ENCODE measurements around the gene PGAM5.
A peak's percentile ranks its signal among the peaks of the same experiment; 100 is the strongest.
"Not testable (repeated sequence)": the region's sequence is repeated elsewhere in the genome, so short reads cannot be mapped to it uniquely, and the experiment has no call there.

PGAM5 gene

DNA sequence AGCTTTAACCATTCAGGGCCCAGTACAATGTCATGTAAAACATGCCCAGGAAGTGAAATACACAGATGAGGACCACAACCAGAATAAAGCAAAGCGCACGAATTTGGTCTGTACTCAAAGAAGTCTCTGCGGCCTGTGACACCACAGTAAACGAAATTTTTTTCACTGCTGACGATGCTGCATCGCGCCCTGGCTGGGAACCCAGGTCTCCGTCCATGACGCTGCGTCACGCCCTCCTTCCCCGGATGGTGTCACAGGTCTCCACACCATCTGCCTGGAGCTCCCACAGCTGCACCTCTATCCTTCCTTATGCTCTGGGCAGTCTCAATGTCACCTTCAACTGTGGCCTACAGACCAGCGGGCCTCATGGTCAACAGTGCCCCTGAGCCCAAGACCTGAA lies 33.2 kb downstream of the PGAM5 start:
- peaks cover 80% of the 10 kb centered on the region for H3K36me3 Mint-ChIP-seq
- ATAC-seq, result no peak
- no peak overlapping the region for H3K27ac Mint-ChIP-seq
- H3K4me3 Mint-ChIP-seq, result no peak overlapping the region
- peaks cover 4% of the 10 kb centered on the region for H3K9me3 Mint-ChIP-seq
- H3K4me1 Mint-ChIP-seq, result peaks cover 19% of the 10 kb centered on the region
- no peaks in the 10 kb centered on the region for H3K27me3 Mint-ChIP-seq

GRCh38 chr12:132746613-132747012 lies 36.0 kb downstream of the PGAM5 start:
- peaks cover 4% of the 10 kb centered on the region for H3K9me3 Mint-ChIP-seq
- ATAC-seq, result no peak
- H3K4me3 Mint-ChIP-seq, result no peak overlapping the region
- no peaks in the 10 kb centered on the region for H3K27me3 Mint-ChIP-seq
- H3K4me1 Mint-ChIP-seq, result peaks cover 19% of the 10 kb centered on the region
- no peak overlapping the region for H3K27ac Mint-ChIP-seq
- peaks cover 61% of the 10 kb centered on the region for H3K36me3 Mint-ChIP-seq

DNA sequence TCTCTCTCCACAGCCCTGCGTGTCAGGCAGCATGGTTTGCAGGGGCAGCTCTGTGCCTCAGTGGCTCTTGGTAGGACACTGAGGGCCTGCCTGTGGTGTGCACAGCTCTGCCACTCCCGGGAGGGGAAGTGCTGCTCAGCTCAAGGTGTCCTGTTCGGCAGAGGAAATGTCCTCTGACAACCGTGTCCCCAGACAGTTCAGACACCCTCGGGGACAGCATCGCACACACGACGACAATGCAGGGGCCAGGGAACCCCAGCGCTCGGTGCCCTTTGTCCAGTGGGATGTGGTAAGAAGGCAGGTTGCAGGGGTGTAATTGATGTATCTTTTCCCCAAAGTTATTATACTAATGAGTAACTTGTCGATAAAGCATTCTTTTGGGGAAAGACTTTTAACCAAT lies 36.8 kb downstream of the PGAM5 start:
- H3K4me1 Mint-ChIP-seq, result peaks cover 13% of the 10 kb centered on the region
- peaks cover 4% of the 10 kb centered on the region for H3K9me3 Mint-ChIP-seq
- H3K4me3 Mint-ChIP-seq, result no peak overlapping the region
- H3K27me3 Mint-ChIP-seq, result no peaks in the 10 kb centered on the region
- no peak overlapping the region for H3K27ac Mint-ChIP-seq
- peaks cover 55% of the 10 kb centered on the region for H3K36me3 Mint-ChIP-seq
- ATAC-seq, result no peak

- no peaks in the 10 kb centered on the region for H3K27me3 Mint-ChIP-seq
- no peaks in the 10 kb centered on the region for H3K9me3 Mint-ChIP-seq
- peaks cover 8% of the 10 kb centered on the region for H3K4me1 Mint-ChIP-seq
- H3K36me3 Mint-ChIP-seq, result peaks cover 54% of the 10 kb centered on the region
- ATAC-seq, result no peak
- H3K4me3 Mint-ChIP-seq, result no peak overlapping the region
- H3K27ac Mint-ChIP-seq, result no peak overlapping the region
Measured at GRCh38 chr12:132747896-132748295, 37.3 kb downstream of the PGAM5 start.

DNA sequence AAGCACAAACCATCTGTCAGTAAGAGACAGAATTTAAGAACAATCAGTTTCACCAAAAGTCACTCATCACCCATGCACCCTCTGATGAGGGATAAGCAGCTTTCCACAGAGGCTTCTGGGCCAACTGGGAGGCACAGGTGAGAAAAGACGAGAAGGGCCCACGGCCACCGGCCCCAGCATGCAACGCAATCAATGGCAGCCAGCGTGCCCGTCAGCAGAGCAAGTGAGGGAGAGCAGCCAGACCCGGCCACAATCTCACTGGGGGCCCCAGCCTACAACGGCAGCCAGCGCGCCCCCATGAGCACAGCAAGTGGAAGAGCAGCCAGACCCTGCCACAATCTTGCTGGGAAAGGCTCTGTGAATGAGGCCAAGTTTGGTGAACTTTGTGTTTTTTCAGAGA lies 37.7 kb downstream of the PGAM5 start:
- Mint-ChIP-seq H3K4me1 (peaks cover 7% of the 10 kb centered on the region), H3K27ac (no peak overlapping the region), H3K9me3 (no peaks in the 10 kb centered on the region), H3K4me3 (no peak overlapping the region), H3K36me3 (peaks cover 51% of the 10 kb centered on the region), H3K27me3 (no peaks in the 10 kb centered on the region)
- no peak for ATAC-seq

DNA sequence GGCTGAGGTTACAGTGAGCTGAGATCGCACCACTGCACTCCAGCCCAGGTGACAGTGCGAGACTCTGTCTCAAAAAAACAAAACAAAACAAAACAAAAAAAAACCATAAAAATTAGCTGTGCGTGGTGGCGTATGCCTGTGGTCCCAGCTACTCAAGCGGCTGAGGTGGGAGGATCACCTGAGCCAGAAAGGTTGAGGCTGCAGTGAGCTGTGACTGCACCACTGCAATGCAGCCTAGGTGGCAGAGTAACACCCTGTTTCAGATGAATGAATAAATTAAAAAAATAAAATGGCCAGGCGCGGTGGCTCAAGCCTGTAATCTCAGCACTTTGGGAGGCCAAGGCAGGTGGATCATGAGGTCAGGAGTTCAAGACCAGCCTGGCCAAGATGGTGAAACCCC lies 43.0 kb downstream of the PGAM5 start:
- not testable (repeated sequence) for ATAC-seq, H3K4me1 Mint-ChIP-seq, H3K9me3 Mint-ChIP-seq, H3K27me3 Mint-ChIP-seq, H3K27ac Mint-ChIP-seq, H3K4me3 Mint-ChIP-seq
- peaks cover 27% of the 10 kb centered on the region for H3K36me3 Mint-ChIP-seq

- no peak for ATAC-seq
- Mint-ChIP-seq H3K27ac (no peak overlapping the region), H3K4me3 (no peak overlapping the region), H3K9me3 (no peaks in the 10 kb centered on the region), H3K4me1 (peaks cover 10% of the 10 kb centered on the region), H3K27me3 (no peaks in the 10 kb centered on the region), H3K36me3 (peaks cover 27% of the 10 kb centered on the region)
Measured at GRCh38 chr12:132754160-132754932, 43.7 kb downstream of the PGAM5 start.

DNA sequence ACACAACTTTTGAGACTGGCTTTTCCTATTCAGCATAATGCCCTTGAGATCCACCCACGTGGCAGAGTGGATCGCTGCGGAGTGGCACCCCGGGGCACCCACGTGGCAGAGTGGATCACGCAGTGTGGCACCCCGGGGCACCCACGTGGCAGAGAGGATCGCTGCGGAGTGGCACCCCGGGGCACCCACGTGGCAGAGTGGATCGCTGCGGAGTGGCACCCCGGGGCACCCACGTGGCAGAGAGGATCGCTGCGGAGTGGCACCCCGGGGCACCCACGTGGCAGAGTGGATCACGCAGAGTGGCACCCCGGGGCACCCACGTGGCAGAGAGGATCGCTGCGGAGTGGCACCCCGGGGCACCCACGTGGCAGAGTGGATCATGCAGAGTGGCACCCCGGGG lies 48.2 kb downstream of the PGAM5 start:
- not testable (repeated sequence) for H3K4me3 Mint-ChIP-seq, H3K27me3 Mint-ChIP-seq, H3K27ac Mint-ChIP-seq, H3K9me3 Mint-ChIP-seq, ATAC-seq
- H3K36me3 Mint-ChIP-seq, result peaks cover 27% of the 10 kb centered on the region
- peaks cover 36% of the 10 kb centered on the region for H3K4me1 Mint-ChIP-seq

DNA sequence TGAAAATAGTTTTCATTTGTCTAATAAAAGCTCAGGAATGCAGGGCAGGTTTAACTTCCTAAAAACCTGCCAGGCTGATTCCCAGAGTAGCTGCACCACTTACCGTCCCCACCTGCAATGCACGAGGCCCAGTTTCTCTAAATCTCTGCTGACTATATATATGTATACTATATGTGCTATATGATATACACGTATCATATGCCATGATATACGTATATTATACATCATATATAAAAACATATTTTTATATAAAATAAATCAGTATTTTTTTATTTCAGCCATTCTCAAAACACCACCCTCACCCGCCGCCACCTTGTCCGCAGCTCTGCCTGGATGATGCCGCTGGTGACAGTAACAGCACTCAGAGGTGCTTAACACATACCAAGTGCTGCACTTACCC lies 48.7 kb downstream of the PGAM5 start:
- H3K27me3 Mint-ChIP-seq, result no peaks in the 10 kb centered on the region
- H3K9me3 Mint-ChIP-seq, result no peaks in the 10 kb centered on the region
- peaks cover 25% of the 10 kb centered on the region for H3K36me3 Mint-ChIP-seq
- H3K4me1 Mint-ChIP-seq, result peaks cover 42% of the 10 kb centered on the region
- H3K27ac Mint-ChIP-seq, result no peak overlapping the region
- peak overlapping the region; percentile 95 for H3K4me3 Mint-ChIP-seq
- ATAC-seq, result no peak

GRCh38 chr12:132761032-132761920 lies 50.6 kb downstream of the PGAM5 start, which contains the start of gene ANKLE2:
ANKLE2 (minus strand) TSS chr12:132761832; CDS start chr12:132761798, 34 bp downstream.
- peak within 1 kb of the TSS; percentile 95 for H3K4me3 Mint-ChIP-seq
- no peaks in the 10 kb centered on the region for H3K27me3 Mint-ChIP-seq
- H3K27ac Mint-ChIP-seq, result peak within 1 kb of the TSS; percentile 95
- H3K4me1 Mint-ChIP-seq, result peaks cover 46% of the 10 kb centered on the region
- peaks cover 17% of the 10 kb centered on the region for H3K36me3 Mint-ChIP-seq
- ATAC-seq, result peak; percentile 71
- H3K9me3 Mint-ChIP-seq, result no peaks in the 10 kb centered on the region

GRCh38 chr12:132761921-132762583 lies 51.4 kb downstream of the PGAM5 start:
- Mint-ChIP-seq H3K27ac (peak overlapping the region; percentile 91), H3K36me3 (peaks cover 14% of the 10 kb centered on the region), H3K4me3 (peak overlapping the region; percentile 79), H3K4me1 (peaks cover 43% of the 10 kb centered on the region), H3K9me3 (no peaks in the 10 kb centered on the region), H3K27me3 (no peaks in the 10 kb centered on the region)
- ATAC-seq, result peak; percentile 96

DNA sequence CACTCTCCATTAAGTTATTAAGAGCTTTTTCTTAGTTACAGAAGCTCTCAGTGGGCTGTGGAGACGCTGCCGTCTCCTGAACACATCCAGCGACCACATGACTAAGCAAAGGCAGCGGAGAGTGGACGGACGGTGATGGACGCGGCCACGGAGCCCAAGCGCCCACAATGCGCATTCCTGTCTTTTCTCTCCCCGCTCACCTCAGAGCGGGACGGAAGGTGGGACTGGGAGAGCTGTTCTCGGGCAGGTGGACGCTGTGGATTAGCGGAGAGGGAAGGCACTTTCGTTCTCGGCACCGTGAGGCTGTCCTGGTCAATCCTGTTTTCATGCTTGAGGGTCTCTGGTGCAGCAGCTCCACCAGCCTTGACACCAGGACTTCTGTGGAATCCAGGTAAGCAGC lies 53.6 kb downstream of the PGAM5 start:
- Mint-ChIP-seq H3K27ac (peak overlapping the region; percentile 91), H3K36me3 (peaks cover 30% of the 10 kb centered on the region), H3K27me3 (no peaks in the 10 kb centered on the region), H3K4me1 (peaks cover 57% of the 10 kb centered on the region), H3K4me3 (no peak overlapping the region), H3K9me3 (no peaks in the 10 kb centered on the region)
- no peak for ATAC-seq

DNA sequence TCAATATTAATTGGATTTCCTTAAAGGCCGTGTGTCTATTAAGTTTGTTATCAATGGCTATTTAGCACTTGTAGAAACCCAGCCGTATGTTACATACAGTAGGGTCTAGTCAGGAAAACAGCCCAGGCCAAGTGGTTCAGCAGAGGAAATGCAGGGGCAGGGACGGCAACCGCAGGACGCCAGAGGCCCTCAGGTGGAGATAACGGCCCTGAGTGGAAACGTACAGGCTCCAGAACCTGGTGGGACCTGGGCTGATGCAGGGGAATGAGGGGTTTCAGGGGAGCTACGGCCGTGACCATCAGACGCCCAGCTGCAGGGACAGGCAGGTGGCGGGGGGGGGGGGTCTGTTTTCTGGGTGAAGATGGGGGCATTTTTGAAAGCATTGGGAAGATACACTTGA lies 54.7 kb downstream of the PGAM5 start:
- Mint-ChIP-seq H3K27me3 (no peaks in the 10 kb centered on the region), H3K4me1 (peaks cover 62% of the 10 kb centered on the region), H3K36me3 (peaks cover 31% of the 10 kb centered on the region), H3K4me3 (no peak overlapping the region), H3K9me3 (no peaks in the 10 kb centered on the region), H3K27ac (peak overlapping the region; percentile 97)
- no peak for ATAC-seq

DNA sequence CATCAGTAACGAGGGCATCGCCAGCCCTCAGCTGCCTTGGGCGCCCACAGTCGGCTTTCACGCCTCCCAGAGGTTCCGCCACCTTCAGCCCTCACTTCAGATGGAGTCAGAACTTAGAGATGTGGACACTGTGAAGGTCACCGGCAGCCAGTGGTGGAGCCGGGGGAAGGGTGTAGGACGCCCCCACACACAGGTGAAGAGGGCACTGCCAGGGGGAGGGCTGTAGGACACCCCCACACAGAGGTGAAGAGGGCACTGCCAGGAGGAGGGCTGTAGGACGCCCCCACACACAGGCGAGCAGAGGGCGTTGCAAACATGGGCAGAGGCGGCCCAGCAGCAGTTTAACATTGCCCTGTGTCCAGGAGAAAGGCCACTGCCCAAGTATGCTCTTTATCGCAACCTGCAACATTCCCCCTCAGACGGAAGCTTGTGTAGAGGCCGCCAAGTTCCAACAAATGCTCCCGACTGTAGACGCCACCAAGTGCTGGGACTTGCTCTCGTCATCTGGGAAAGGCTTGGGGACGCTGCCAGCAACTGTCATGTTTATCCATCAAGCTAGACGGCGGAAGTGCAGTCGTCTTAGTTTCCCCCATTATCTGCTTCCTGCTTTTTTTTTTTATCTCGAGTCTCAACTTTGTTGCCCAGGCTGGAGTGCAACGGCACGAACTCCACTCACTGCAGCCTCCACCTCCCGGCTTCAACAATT lies 55.9 kb downstream of the PGAM5 start:
- H3K4me1 Mint-ChIP-seq, result peaks cover 62% of the 10 kb centered on the region
- peak overlapping the region; percentile 97 for H3K27ac Mint-ChIP-seq
- ATAC-seq, result no peak
- no peaks in the 10 kb centered on the region for H3K9me3 Mint-ChIP-seq
- H3K27me3 Mint-ChIP-seq, result no peaks in the 10 kb centered on the region
- no peak overlapping the region for H3K4me3 Mint-ChIP-seq
- H3K36me3 Mint-ChIP-seq, result peaks cover 22% of the 10 kb centered on the region

All from stimulated activated memory B cell treated with anti-CD40 and anti-IgM and Interleukin-4, amounts not matched to agents 10 μg/mL and 1 μg/mL and 100 μg/mL, for 72 hours (primary cell).